Measurements from ENCODE around the gene ZNF644.
A peak's percentile ranks its signal among the peaks of the same experiment; 100 is the strongest.
"Not testable (repeated sequence)": the region's sequence is repeated elsewhere in the genome, so short reads cannot be mapped to it uniquely, and the experiment has no call there.

Gene ZNF644

DNA sequence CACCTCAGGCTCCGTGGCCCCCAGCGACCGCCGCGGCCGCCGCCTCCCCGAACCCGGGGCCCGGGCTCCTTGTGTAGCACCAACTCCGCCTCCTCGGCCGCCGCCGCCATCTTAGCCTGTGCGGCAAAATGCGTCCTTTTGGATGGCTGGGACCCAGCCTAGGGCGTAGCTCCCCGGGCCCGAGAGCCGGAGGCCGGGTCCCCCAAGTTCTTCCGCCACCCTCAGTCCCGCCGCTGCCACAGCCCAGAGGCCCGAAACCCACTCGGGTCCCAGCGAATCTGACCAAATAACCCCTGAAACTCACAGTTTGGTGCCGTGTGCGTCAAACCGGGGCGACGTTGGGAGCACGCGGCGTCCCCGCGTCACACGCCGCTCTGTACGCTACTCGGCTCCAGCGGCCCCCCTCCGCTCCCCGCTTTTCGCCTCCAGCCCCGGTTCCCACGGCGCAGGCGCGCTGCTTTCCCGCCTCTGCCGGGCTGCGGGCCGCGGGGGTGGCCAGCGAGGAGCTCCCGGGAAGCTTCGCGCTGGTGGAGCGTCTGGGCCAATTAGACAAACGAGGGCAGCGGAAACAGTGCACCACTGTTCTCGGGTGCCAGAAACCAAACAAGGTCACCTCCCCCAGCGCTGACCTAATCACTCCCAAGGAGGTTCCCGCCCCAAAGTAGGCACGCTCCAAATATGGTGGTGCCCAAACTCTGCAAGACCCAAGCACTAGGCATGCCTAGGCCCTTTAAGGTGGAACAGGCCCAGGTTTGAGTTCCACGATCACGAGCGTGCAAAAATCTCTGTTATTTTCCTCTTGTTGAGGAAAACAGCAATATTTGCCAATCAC, at the start of gene ZNF644:
ZNF644 (minus strand) TSS at position 350 of the 832 bp plus-strand sequence. CDS start 39,682 bp downstream, outside the sequence.
- TF ChIP-seq, protein P1, sequence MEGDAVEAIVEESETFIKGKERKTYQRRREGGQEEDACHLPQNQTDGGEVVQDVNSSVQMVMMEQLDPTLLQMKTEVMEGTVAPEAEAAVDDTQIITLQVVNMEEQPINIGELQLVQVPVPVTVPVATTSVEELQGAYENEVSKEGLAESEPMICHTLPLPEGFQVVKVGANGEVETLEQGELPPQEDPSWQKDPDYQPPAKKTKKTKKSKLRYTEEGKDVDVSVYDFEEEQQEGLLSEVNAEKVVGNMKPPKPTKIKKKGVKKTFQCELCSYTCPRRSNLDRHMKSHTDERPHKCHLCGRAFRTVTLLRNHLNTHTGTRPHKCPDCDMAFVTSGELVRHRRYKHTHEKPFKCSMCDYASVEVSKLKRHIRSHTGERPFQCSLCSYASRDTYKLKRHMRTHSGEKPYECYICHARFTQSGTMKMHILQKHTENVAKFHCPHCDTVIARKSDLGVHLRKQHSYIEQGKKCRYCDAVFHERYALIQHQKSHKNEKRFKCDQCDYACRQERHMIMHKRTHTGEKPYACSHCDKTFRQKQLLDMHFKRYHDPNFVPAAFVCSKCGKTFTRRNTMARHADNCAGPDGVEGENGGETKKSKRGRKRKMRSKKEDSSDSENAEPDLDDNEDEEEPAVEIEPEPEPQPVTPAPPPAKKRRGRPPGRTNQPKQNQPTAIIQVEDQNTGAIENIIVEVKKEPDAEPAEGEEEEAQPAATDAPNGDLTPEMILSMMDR (IDR thresholded peaks at IDR 0.05; ENCODE audit: extremely low read depth, insufficient read depth, missing control alignments), result no peak
- DNase-seq (ENCODE audit: low spot score), result peak; percentile 92
- in situ Hi-C loops (cut with MboI; ENCODE audit: low pct_unique_long_range_greater_than_20kb, low sequenced_read_pairs, unreplicated experiment), result no loop called here

DNA sequence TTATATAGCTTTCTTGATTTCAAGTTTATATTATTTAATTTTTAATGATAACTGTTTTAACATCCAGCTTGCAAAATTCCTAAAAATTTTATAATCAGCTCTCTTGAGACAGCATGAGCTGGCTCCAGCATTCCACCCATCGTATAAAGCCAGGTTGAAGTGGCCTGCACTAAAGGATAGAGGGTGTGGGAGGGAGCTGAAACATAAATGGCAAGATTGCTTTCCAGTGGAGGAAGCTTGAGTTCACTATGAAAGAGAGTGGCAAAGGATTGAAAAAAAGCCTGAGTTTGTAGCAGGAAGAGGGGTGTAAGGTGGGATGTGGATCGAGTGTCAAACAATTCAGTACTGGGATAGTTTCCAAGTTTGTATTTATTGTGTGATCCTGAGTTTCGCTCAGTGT, 48.5 kb upstream of the ZNF644 start:
- in situ Hi-C loops (cut with MboI; ENCODE audit: low pct_unique_long_range_greater_than_20kb, low sequenced_read_pairs, unreplicated experiment), result no loop called here
- DNase-seq (ENCODE audit: low spot score), result no peak
- TF ChIP-seq, protein P1 (IDR thresholded peaks at IDR 0.05; ENCODE audit: extremely low read depth, insufficient read depth, missing control alignments), result no peak

DNA sequence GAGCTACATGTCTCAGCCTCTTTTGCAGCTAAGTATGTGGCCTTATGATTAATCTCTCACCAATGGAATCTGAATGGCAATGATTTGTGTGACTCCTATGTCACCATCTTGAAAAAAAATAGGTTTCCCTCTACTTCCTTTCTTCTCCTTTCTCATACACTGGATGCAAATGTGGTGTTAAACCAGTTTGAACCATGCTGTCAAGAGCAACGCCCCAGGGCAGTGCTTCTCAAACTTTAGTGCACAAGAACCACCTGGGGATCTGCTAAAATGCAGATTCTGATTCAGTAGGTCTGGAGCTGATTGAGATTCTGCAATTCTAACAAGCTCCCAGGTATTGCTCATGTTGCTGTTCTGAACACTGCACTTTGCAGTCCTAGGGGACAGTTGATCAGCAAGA, 44.7 kb upstream of the ZNF644 start:
- in situ Hi-C loops (cut with MboI; ENCODE audit: low pct_unique_long_range_greater_than_20kb, low sequenced_read_pairs, unreplicated experiment), result no loop called here
- TF ChIP-seq, protein P1 (IDR thresholded peaks at IDR 0.05; ENCODE audit: extremely low read depth, insufficient read depth, missing control alignments), result no peak
- no peak for DNase-seq (ENCODE audit: low spot score)

DNA sequence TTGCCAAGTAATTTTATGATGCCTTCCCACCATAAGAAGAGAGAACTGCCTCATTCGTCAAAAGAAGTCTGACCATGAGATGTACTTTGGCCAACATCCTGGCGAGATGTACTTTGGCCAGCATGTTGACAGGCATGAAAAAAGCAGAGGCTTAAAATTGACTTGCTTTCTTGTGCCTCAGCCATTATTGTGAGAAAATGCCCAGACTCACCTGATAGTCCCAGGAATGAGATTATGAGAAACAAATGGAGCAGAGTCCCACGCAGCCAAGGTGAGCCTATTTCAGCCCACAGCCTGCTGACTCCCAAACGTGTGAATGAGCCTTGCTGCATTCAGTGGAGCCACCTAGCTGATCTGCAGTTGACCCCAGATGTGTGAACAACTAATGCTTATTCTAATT, 43.5 kb upstream of the ZNF644 start:
- in situ Hi-C loops (cut with MboI; ENCODE audit: low pct_unique_long_range_greater_than_20kb, low sequenced_read_pairs, unreplicated experiment), result no loop called here
- TF ChIP-seq, protein P1 (IDR thresholded peaks at IDR 0.05; ENCODE audit: extremely low read depth, insufficient read depth, missing control alignments), result no peak

DNA sequence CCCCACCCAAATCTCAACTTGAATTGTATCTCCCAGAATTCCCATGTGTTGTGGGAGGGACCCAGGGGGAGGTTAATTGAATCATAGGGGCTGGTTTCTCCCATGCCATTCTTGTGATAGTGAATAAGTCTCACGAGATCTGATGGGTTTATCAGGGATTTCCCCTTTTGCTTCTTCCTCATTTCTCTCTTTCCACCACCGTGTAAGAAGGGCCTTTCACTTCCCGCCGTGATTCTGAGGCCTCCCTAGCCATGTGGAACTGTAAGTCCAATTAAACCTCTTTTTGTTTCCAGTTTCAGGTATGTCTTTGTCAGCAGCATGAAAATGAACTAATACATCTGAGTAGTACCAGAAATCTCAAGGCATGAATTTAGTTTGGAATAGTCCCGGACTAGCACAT, 41.6 kb upstream of the ZNF644 start:
- DNase-seq (ENCODE audit: low spot score); in situ Hi-C loops (cut with MboI; ENCODE audit: low pct_unique_long_range_greater_than_20kb, low sequenced_read_pairs, unreplicated experiment): not testable (repeated sequence)

More for the DNA sequence above, 43.5 kb upstream of the ZNF644 start:
- DNase-seq (ENCODE audit: low spot score), result no peak

DNA sequence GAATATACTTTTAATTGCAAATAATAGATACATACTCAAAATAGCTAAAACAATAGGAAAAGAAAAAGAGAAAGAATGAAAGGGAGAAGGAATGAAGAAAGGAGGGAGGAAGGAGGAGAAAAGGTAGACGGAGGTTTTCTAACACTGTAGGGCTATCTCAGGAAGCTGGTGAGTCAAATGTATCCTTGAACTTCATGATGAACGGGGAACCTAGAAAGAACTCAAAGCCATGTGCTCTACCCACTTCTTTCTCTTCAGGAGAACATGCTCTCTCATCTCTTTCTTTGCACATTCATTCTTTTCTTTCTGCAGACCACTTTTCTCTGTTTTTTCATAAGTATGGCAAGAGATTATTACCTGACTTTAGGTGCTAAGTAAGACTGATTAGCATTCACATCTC, 37.3 kb upstream of the ZNF644 start:
- no peak for DNase-seq (ENCODE audit: low spot score)
- TF ChIP-seq, protein P1 (IDR thresholded peaks at IDR 0.05; ENCODE audit: extremely low read depth, insufficient read depth, missing control alignments), result no peak
- in situ Hi-C loops (cut with MboI; ENCODE audit: low pct_unique_long_range_greater_than_20kb, low sequenced_read_pairs, unreplicated experiment), result no loop called here

DNA sequence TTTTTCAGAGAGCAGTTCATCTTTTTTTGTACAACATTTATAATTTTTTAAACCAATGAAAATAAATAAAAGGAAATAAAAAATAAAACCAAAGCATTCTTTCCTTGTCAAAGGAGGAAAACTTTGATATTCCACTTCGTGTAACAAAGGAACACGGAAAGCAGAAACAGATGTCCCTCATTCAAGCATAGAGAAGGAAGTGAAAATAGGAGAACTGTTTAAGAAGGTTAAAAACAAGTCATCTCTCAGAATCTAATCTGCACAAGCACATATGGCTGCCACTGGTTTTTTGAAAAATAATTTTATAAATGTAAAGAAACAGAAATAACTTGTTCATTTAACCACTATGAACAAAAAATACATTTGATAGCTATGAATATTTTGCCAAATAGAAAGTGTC, 35.9 kb upstream of the ZNF644 start:
- in situ Hi-C loops (cut with MboI; ENCODE audit: low pct_unique_long_range_greater_than_20kb, low sequenced_read_pairs, unreplicated experiment), result no loop called here
- TF ChIP-seq, protein P1 (IDR thresholded peaks at IDR 0.05; ENCODE audit: extremely low read depth, insufficient read depth, missing control alignments), result no peak
- no peak for DNase-seq (ENCODE audit: low spot score)
